ENCODE data around the gene PTPN23.

The PTPN23 gene

GRCh38 chr3:47404431-47404876 lies 23.6 kb downstream of the PTPN23 start:
- Mint-ChIP-seq H3K4me1 (peaks cover 8% of the 10 kb centered on the region), H3K4me3 (no peak overlapping the region), H3K9me3 (no peaks in the 10 kb centered on the region), H3K27me3 (no peaks in the 10 kb centered on the region), H3K27ac (ENCODE audit: low read depth) (peak overlapping the region; percentile 65), H3K36me3 (ENCODE audit: insufficient read depth) (peaks cover 25% of the 10 kb centered on the region)
- no peak for DNase-seq (ENCODE audit: low spot score in 2 of 2)
- ATAC-seq (replicated peaks; ENCODE audit: extremely low read depth, poor library complexity, severe bottlenecking) = no peak

GRCh38 chr3:47404955-47405790 lies 24.4 kb downstream of the PTPN23 start:
- no peak for ATAC-seq (replicated peaks; ENCODE audit: extremely low read depth, poor library complexity, severe bottlenecking)
- no peaks in the 10 kb centered on the region for H3K9me3 Mint-ChIP-seq
- peaks cover 8% of the 10 kb centered on the region for H3K4me1 Mint-ChIP-seq
- H3K4me3 Mint-ChIP-seq = no peak overlapping the region
- peaks cover 22% of the 10 kb centered on the region for H3K36me3 Mint-ChIP-seq (ENCODE audit: insufficient read depth)
- no peak for DNase-seq (ENCODE audit: low spot score in 2 of 2)
- H3K27me3 Mint-ChIP-seq = no peaks in the 10 kb centered on the region
- H3K27ac Mint-ChIP-seq (ENCODE audit: low read depth) = peak overlapping the region; percentile 65

GRCh38 chr3:47405820-47406761 lies 25.3 kb downstream of the PTPN23 start:
- peaks cover 8% of the 10 kb centered on the region for H3K4me1 Mint-ChIP-seq
- no peak overlapping the region for H3K27ac Mint-ChIP-seq (ENCODE audit: low read depth)
- DNase-seq (ENCODE audit: low spot score in 2 of 2) = no peak
- no peaks in the 10 kb centered on the region for H3K9me3 Mint-ChIP-seq
- ATAC-seq (replicated peaks; ENCODE audit: extremely low read depth, poor library complexity, severe bottlenecking) = no peak
- peaks cover 21% of the 10 kb centered on the region for H3K36me3 Mint-ChIP-seq (ENCODE audit: insufficient read depth)
- no peaks in the 10 kb centered on the region for H3K27me3 Mint-ChIP-seq
- no peak overlapping the region for H3K4me3 Mint-ChIP-seq

GRCh38 chr3:47406762-47407149 lies 25.9 kb downstream of the PTPN23 start:
- Mint-ChIP-seq H3K36me3 (ENCODE audit: insufficient read depth) (peaks cover 21% of the 10 kb centered on the region), H3K27ac (ENCODE audit: low read depth) (peak overlapping the region; percentile 25), H3K4me1 (peaks cover 1% of the 10 kb centered on the region), H3K9me3 (no peaks in the 10 kb centered on the region), H3K4me3 (no peak overlapping the region), H3K27me3 (no peaks in the 10 kb centered on the region)
- DNase-seq (ENCODE audit: low spot score in 2 of 2) (no peak), ATAC-seq (replicated peaks; ENCODE audit: extremely low read depth, poor library complexity, severe bottlenecking) (no peak)

DNA sequence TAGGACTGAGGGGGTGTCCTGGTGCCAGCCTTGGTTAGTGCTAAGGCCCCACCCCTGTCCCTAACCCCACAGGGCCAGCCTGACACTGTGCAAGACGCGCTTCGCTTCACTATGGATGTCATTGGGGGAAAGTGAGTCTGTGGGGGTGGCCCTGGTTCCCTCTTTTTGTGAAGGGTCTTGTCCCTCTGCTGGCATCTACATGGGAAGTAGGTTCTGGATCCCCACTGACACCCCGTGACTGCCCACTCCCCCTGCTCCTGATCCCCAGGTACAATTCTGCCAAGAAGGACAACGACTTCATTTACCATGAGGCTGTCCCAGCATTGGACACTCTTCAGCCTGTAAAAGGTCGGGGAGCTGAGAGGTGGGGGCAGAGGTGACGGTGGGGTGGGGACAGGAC lies 26.4 kb downstream of the PTPN23 start:
- DNase-seq (ENCODE audit: low spot score in 2 of 2) = no peak

GRCh38 chr3:47407896-47408838 lies 27.3 kb downstream of the PTPN23 start:
- ATAC-seq (replicated peaks; ENCODE audit: extremely low read depth, poor library complexity, severe bottlenecking) = no peak
- Mint-ChIP-seq H3K36me3 (ENCODE audit: insufficient read depth) (peaks cover 24% of the 10 kb centered on the region), H3K4me3 (no peak overlapping the region), H3K27ac (ENCODE audit: low read depth) (no peak overlapping the region), H3K27me3 (no peaks in the 10 kb centered on the region), H3K4me1 (no peaks in the 10 kb centered on the region), H3K9me3 (no peaks in the 10 kb centered on the region)
- no peak for DNase-seq (ENCODE audit: low spot score in 2 of 2)

More for the DNA sequence above, 26.4 kb downstream of the PTPN23 start:
- Mint-ChIP-seq H3K9me3 (no peaks in the 10 kb centered on the region), H3K36me3 (ENCODE audit: insufficient read depth) (peaks cover 24% of the 10 kb centered on the region), H3K4me1 (no peaks in the 10 kb centered on the region), H3K4me3 (no peak overlapping the region), H3K27ac (ENCODE audit: low read depth) (peak overlapping the region; percentile 25), H3K27me3 (no peaks in the 10 kb centered on the region)
- no peak for ATAC-seq (replicated peaks; ENCODE audit: extremely low read depth, poor library complexity, severe bottlenecking)

GRCh38 chr3:47408839-47409229 lies 28.0 kb downstream of the PTPN23 start:
- Mint-ChIP-seq H3K4me3 (no peak overlapping the region), H3K27me3 (no peaks in the 10 kb centered on the region), H3K4me1 (no peaks in the 10 kb centered on the region), H3K9me3 (no peaks in the 10 kb centered on the region), H3K27ac (ENCODE audit: low read depth) (no peak overlapping the region), H3K36me3 (ENCODE audit: insufficient read depth) (peaks cover 20% of the 10 kb centered on the region)
- DNase-seq (ENCODE audit: low spot score in 2 of 2) (no peak), ATAC-seq (replicated peaks; ENCODE audit: extremely low read depth, poor library complexity, severe bottlenecking) (no peak)

DNA sequence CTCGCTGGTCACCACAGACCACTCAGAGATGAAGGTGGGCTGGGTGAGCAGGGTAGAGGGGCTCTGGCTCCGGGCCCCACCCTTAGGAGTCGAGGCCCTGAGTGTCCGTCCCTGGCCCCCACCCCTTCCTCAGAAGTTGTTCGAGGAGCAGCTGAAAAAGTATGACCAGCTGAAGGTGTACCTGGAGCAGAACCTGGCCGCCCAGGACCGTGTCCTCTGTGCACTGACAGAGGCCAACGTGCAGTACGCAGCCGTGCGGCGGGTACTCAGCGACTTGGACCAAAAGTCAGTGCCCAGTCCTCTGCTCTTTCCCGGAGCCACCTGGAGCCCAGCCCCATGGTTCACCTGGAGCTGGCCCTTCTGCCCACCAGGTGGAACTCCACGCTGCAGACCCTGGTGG lies 28.5 kb downstream of the PTPN23 start:
- no peak for DNase-seq (ENCODE audit: low spot score in 2 of 2)
- Mint-ChIP-seq H3K4me1 (no peaks in the 10 kb centered on the region), H3K36me3 (ENCODE audit: insufficient read depth) (peaks cover 23% of the 10 kb centered on the region), H3K4me3 (no peak overlapping the region), H3K27ac (ENCODE audit: low read depth) (peak overlapping the region; percentile 44), H3K9me3 (no peaks in the 10 kb centered on the region), H3K27me3 (no peaks in the 10 kb centered on the region)
- ATAC-seq (replicated peaks; ENCODE audit: extremely low read depth, poor library complexity, severe bottlenecking) = no peak

DNA sequence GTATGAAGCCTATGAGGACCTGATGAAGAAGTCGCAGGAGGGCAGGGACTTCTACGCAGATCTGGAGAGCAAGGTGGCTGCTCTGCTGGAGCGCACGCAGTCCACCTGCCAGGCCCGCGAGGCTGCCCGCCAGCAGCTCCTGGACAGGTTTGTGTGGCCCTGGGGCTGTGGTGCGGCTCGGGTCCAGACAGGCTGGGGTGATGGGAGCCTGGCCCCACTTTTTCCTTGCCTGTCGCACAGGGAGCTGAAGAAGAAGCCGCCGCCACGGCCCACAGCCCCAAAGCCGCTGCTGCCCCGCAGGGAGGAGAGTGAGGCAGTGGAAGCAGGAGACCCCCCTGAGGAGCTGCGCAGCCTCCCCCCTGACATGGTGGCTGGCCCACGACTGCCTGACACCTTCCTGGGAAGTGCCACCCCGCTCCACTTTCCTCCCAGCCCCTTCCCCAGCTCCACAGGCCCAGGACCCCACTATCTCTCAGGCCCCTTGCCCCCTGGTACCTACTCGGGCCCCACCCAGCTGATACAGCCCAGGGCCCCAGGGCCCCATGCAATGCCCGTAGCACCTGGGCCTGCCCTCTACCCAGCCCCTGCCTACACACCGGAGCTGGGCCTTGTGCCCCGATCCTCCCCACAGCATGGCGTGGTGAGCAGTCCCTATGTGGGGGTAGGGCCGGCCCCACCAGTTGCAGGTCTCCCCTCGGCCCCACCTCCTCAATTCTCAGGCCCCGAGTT lies 29.0 kb downstream of the PTPN23 start:
- DNase-seq (ENCODE audit: low spot score in 2 of 2) (no peak), ATAC-seq (replicated peaks; ENCODE audit: extremely low read depth, poor library complexity, severe bottlenecking) (no peak)
- no peaks in the 10 kb centered on the region for H3K27me3 Mint-ChIP-seq
- H3K27ac Mint-ChIP-seq (ENCODE audit: low read depth) = peak overlapping the region; percentile 44
- peaks cover 20% of the 10 kb centered on the region for H3K36me3 Mint-ChIP-seq (ENCODE audit: insufficient read depth)
- no peaks in the 10 kb centered on the region for H3K4me1 Mint-ChIP-seq
- H3K9me3 Mint-ChIP-seq = no peaks in the 10 kb centered on the region
- H3K4me3 Mint-ChIP-seq = no peak overlapping the region

DNA sequence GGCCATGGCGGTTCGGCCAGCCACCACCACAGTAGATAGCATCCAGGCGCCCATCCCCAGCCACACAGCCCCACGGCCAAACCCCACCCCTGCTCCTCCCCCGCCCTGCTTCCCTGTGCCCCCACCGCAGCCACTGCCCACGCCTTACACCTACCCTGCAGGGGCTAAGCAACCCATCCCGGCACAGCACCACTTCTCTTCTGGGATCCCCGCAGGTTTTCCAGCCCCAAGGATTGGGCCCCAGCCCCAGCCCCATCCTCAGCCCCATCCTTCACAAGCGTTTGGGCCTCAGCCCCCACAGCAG lies 29.5 kb downstream of the PTPN23 start:
- peaks cover 24% of the 10 kb centered on the region for H3K36me3 Mint-ChIP-seq (ENCODE audit: insufficient read depth)
- no peak overlapping the region for H3K4me3 Mint-ChIP-seq
- H3K27me3 Mint-ChIP-seq = no peaks in the 10 kb centered on the region
- H3K4me1 Mint-ChIP-seq = no peaks in the 10 kb centered on the region
- no peak for DNase-seq (ENCODE audit: low spot score in 2 of 2)
- H3K9me3 Mint-ChIP-seq = no peaks in the 10 kb centered on the region
- H3K27ac Mint-ChIP-seq (ENCODE audit: low read depth) = no peak overlapping the region
- no peak for ATAC-seq (replicated peaks; ENCODE audit: extremely low read depth, poor library complexity, severe bottlenecking)

DNA sequence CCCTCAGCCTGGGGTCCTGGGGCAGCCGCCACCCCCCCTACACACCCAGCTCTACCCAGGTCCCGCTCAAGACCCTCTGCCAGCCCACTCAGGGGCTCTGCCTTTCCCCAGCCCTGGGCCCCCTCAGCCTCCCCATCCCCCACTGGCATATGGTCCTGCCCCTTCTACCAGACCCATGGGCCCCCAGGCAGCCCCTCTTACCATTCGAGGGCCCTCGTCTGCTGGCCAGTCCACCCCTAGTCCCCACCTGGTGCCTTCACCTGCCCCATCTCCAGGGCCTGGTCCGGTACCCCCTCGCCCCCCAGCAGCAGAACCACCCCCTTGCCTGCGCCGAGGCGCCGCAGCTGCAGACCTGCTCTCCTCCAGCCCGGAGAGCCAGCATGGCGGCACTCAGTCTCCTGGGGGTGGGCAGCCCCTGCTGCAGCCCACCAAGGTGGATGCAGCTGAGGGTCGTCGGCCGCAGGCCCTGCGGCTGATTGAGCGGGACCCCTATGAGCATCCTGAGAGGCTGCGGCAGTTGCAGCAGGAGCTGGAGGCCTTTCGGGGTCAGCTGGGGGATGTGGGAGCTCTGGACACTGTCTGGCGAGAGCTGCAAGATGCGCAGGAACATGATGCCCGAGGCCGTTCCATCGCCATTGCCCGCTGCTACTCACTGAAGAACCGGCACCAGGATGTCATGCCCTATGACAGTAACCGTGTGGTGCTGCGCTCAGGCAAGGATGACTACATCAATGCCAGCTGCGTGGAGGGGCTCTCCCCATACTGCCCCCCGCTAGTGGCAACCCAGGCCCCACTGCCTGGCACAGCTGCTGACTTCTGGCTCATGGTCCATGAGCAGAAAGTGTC lies 30.2 kb downstream of the PTPN23 start:
- no peak for ATAC-seq (replicated peaks; ENCODE audit: extremely low read depth, poor library complexity, severe bottlenecking)
- no peaks in the 10 kb centered on the region for H3K4me1 Mint-ChIP-seq
- no peak for DNase-seq (ENCODE audit: low spot score in 2 of 2)
- H3K36me3 Mint-ChIP-seq (ENCODE audit: insufficient read depth) = peaks cover 22% of the 10 kb centered on the region
- H3K27ac Mint-ChIP-seq (ENCODE audit: low read depth) = no peak overlapping the region
- no peaks in the 10 kb centered on the region for H3K27me3 Mint-ChIP-seq
- H3K9me3 Mint-ChIP-seq = no peaks in the 10 kb centered on the region
- H3K4me3 Mint-ChIP-seq = no peak overlapping the region

Measured in central memory CD8-positive, alpha-beta T cell (primary cell).